ENCODE data around the gene DPP10.
"Not testable (repeated sequence)": the region's sequence is repeated elsewhere in the genome, so short reads cannot be mapped to it uniquely, and the experiment has no call there.

DPP10 gene

DNA sequence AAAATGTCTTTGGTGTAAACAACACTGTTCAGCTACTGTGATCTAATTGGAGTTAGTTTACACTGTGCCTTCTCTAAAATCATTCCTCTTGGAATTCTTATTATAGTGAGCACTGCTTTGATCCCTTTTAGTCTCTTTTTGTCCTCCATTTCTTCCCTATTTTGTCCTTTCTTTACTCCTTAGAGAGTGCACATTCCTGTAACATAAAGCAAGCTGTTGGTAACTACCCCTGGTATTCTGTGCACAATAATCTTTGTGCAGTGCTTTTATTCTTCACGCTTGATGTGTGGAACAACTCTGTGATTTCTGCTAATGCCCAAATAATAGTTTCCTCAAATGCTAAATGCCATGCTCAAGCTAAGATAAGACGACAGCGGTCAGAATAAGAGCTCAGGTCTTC, 401.5 kb downstream of the DPP10 start:
- no peak for DNase-seq

DNA sequence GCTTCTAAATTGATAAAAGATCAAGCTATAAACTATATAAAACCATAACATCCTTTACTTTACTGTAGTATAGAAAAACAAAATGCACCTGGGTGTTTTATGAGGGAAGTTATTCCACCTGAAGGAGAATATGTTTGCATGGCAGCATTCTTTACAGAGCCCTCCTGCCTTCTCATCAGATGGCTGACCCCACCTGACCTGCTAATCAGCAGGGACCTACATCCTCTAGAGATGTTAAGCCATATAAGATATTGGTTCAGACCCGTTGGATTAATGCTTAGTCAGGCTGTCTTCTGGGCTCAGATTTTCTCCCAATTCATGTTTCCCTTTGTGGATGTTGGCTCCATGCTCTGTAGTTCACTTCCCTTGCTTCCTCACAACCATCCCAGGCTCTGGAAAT, 414.8 kb downstream of the DPP10 start:
- no peak for DNase-seq

DNA sequence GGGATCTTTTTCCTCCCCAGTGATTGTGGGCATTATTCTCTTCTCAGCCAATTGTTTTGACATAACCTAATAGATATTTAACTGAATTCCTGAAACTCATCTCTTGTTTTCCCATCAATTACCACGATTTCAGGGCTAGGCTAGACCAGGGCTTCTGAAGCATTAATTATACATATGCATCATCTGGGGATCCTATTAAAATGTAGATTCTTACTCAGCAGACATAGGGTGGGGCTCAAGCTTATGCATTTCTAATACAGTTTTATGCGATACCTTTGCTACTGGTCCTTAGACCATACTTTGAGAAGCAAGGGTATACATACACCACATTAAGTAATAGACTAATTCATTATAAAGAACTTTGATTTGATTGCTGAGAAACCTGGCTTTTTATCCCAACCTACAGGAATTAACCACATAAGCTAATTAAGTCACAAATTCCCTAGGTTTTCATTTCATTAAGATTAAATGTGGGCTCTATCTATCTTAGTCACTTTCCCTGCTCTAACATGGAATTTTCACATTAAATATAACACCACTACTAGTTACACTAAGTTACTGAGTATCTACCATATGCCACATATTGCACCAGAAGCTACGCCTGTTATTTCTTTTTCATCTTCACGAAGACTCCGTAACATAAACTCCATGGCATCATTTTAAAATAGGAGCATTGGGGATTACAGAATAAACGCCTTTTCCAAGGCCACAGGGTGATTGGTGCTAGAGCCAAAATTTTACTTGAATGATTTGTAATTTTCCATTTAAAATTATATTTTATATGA, 417.5 kb downstream of the DPP10 start:
- DNase-seq: no peak

DNA sequence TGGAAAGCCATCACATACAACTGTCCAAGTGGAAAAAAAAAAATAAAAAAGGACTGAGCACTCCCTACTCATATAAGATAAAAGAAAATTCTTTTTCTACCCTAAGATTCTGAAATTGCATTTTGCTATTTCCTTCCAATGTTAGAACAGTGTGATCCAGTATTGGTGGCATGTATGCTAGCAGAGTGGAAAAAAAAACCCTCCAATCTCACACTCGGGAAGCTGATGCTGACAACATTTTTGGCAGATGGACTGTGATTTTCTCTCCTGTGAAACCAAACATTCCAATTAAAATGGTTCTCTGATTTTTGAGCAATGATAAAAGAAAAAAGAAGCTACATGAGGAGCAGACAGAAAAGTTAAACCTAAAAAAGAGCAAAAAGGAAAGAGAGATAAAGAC, 419.8 kb downstream of the DPP10 start:
- DNase-seq: no peak

DNA sequence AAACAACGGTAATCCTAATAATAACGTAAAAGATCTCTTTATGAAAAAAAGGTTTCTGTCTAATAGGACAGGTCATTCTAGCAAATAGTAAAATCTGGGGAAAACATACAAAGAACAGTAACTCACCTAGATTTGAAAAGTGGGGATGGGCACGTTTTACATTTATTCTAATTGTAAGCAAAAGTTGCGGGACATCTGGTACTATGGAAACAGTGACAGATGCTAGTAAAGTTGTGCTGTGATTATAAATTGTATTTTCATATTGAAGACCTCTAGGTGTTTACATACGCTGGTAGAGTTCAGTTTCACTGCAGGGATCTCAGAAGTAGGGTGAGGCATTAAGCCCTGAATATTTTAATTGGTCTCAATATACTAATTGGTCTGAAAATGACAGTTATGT, 422.5 kb downstream of the DPP10 start:
- no peak for DNase-seq

DNA sequence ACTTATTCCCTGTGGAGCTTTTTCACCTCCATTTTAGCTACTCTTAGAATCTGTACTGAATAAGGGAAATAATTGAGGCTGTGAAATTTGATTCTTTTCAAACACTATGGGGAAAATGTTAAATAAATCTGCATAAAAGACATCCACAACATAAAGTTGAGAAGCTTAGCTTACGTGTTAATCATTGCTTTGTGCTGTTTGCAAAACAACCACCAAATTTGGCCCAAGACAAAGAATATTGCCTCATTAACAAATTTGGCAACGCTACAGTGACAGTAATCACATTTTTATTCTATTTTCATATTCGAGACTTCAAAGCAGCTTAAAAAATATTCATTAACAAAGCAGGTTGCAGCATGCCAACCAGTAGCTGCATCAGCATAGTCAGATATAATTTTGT, 437.6 kb downstream of the DPP10 start:
- DNase-seq: no peak

DNA sequence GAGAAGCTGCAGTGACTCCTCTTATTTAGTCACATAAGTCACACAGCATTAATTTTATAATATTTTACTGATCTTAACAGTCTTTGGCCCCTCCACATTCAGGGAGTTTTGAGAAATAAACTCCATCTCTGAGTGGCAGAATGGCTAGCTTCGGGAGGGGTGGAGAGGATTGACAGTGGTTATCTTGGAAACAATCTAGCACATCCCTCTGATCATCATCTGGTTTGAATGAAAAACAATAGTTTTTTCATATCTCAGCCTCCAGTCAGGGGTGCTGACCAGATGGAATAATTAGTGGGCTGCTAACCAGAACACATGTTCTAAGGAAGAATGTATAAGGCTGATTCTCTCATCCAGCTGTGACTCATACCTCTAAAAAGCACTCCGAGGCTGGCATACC, 477.5 kb downstream of the DPP10 start:
- no peak for DNase-seq

DNA sequence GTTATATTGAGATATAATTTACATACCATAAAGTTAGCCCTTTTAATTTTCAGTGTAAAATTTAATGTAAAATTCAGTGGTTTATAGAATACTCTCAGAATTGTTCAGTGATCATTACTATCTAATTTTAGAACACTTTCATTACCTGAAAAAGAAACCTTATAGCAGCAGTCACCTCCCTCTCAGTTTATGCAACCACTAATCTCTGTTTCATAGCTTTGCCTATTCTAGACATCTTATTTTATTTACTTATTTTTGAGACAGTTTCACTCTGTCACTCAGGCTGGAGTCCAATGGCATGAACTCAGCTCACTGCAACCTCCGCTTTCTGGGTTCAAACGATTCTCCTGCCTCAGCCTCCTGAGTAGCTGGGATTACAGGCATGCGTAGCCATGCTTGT, 479.6 kb downstream of the DPP10 start:
- DNase-seq: no peak

DNA sequence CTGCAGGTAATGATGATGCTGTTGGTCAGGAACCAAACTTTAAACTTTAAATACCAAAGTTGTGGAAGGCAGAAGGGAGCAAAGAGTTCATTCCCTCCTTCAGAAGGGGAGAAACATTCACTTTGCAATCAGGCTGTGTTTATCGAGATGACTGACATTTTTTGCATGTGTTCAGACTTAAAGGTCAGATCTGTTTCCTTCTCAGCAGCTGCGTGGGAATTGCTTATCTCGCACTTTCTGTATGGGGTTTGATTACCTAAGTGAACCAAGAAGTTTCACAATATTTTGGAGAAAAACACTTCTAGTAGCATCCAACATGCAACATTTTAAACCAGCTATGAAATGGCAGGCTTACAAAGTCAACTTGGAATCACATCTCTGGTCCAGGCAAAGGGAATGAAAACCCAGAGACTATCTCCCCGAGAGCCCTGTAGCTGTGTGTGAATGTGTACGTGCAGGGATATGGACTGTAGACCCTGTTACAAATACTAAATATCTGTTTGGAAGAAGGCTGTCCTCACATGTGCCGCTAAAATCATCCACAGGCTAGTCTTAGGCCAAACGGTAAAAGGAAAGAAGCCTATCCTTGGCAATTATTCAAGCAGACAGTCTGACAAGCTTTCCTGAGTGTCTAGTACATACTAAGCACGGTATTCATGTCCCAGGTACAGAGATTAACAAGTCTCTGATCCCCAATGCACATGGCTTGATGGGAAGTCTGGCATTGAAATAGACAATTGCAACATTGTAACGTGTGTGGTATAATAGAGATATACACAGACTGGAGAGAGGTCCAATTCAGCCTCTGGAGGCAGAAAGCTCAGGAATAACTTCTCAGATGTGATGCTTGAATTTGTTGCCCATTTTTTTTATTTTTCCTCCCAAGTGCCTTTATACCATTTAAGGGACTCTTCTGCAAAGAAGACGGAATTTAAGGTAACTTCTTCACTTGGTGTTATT, 483.1 kb downstream of the DPP10 start:
- no peak for DNase-seq

DNA sequence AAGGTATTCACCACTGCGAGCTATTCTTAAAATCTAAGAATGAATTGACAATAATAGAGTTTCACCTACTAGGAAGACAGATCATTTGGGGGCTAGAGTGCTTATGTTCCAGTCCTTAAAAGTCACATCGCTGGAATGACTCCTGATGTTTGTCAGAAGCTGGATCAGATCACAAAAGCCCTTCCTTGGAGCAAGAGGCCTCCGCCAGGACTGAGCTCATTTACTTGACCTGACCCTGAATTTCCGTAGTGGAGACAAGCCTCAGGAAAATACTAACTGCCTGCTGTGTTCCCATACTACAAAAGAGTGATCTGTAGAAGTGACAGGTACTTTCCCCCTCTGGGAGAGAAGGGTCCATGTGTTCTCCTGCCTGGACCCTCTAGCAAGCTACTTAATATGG, 483.9 kb downstream of the DPP10 start:
- no peak for DNase-seq

DNA sequence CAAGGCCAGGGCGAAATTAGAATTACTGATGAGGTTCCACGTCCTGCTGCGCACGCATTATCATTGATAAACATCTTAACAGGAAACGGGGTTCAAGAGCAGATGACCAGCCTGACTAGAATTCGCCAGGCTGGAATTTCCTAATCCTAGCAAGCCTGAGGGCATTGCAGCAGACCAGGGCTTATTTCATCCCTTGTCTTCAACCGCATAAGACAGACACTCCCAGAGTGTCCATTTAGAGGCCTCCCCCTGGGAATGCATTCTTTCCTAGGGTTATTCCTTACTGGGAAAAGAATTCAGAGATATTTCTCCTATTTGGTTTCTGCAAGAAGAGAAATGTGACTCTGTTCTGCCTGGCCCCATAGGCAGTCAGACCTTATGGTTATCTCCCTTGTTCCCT, 486.8 kb downstream of the DPP10 start:
- DNase-seq: no peak

DNA sequence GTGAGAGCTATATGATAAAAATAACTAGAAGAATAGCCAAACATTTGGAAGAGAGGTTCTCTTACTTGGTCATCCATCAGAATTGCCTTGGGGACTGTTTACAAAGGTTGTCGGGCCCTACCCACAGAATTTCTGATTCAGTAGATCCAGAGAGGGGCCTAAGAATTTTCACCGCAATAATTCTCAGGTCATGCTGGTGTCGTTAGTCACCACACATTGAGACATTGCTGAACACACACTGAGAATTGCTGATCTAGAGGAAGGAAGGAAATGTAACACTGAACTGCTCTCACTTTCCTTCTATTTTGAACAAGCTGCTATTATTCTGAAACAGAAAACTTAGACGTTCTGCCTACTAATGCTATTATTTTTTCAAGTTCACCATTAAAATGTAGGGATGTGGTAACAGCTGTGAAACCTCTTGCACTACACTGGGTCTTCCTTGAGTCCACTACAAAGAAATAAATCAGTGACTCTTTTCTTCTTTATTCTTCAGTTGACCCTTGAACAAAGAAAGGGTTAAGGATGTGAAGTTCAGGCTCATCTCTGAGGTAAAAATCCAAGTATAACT, 491.3 kb downstream of the DPP10 start:
- DNase-seq: no peak

DNA sequence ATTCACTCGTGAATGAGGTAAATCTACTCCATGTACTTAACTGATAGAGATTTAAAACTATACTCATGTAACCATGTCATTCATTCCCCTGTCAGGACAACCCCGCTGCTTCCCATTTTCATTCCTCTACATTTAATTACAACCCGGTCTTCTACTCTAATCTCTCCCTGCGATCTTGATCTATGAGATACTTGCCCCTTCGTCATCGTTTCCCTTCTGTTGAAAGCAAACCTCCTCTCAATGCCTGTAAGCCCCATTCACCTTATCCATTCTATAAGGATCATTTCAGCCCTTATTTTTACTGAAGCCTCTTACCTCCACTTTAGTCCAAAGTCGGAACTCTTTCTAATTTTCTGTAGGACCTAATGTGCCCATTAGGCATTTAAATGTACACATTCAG, 492.6 kb downstream of the DPP10 start:
- no peak for DNase-seq

DNA sequence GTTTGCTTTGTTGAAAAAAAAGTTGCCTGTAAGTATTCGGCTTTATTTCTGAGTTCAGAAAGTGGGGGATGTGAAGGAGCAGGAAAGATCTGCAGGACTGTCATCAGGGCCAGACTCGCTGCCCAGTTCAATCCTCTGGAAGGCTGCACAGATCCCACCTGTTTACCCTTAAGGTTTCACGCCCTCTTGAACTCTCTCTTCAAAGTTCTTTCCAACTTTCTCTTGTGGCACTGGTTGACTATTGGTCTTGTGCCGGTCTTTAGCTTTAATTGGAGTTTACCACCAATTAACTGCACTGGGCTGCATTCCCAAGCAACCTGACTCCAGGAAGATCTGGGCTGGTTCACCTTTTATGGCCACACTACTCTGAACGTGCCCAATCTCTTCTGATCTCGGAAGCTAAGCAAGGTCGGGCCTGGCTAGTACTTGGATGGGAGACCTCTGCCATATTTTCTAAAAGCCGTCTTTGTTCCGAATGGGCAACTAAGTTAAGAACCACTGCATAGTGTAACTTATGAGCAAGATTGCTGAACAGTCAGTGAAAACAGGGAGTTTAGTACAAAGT, 495.0 kb downstream of the DPP10 start:
- DNase-seq: no peak

DNA sequence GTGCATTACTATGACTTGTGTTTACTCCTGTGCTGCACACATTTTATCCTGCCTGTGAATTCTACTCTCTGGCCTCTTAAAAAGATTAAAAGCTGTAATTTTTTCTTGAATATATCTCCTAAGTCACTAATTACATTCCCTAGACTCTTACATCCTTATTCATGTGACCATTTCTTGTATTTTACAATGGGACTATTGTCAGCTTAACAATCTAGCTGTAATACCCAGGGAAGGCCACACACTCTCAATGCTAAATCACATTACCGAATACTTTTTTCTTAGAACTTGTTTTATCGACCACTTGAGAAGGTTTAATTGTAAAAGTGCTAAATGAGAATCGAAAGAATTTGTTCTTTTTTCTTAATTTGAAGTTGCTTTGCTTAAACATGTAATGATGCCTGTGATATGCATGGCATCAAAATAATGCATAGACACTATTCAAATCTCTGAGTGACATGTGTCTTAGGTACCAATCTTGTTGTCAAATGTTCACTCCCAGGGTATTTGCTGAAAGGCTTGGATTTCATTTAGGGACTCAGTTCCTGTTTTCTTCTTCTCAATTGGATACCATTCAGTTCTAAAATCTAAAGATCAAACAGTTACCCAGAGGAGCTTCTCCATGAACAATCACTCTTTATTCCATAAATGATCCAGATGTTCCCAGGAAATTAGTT, 498.5 kb downstream of the DPP10 start:
- DNase-seq: no peak

DNA sequence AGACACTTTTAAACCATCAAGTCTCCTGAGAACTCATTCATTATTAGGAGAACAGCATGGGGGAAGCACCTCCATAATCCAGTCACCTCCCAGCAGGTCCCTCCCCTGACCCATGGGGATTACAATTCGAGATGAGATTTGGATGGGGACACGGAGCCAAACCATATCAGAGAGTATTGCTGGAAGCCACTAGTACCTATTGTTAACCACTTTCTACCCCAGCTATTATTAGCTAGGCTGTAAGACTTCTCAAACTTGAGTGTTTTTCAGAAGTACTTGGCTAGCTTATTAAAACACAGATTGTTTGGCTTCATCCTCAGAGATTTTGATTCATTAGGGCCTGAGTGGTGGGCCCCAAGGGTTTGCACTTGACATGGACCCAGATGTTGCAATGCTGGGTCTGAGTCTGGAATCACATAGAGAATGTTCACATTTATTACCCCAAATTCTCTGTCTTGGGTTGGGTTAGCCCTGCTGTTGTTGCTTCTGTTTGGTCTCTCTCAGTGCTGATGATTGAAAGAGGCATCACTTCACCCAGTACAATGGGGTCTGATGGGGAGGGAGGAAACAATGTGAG, 506.9 kb downstream of the DPP10 start:
- no peak for DNase-seq

DNA sequence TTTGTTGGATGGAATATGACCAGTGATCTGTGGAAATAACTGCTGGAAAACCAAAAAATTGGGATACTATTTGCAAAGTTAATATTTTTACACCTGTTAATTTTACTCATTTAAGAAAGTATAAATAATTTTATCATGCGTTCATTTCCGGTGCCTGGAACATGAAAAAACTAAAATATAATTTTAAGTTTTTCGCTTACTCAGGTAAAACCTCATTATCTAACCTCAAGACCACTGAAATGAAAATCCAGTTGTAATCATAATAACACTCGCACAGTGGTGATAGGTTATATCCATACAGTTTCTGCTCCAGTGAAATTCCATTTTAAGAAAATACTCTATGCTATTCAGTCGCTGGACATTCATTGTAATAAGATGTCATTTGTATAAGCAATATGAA, 517.9 kb downstream of the DPP10 start:
- DNase-seq: no peak

DNA sequence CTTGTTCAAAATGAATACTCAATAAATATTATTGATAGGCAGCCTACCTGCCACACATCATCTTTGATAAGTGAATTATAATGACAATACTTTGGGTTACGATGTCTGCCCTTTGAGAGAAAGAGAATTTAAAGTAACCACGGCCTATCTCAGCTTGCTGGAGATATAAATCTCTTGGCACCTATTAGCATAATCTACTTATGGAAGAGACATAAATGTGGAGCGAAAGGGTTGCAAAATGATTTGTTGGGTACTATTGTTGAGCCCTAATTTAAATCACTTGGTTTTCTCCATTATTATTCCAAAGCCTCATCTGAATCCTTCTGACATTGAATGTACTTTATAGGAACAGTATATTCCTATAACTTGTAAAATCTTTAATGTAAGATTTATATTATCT, 520.1 kb downstream of the DPP10 start:
- DNase-seq: no peak

DNA sequence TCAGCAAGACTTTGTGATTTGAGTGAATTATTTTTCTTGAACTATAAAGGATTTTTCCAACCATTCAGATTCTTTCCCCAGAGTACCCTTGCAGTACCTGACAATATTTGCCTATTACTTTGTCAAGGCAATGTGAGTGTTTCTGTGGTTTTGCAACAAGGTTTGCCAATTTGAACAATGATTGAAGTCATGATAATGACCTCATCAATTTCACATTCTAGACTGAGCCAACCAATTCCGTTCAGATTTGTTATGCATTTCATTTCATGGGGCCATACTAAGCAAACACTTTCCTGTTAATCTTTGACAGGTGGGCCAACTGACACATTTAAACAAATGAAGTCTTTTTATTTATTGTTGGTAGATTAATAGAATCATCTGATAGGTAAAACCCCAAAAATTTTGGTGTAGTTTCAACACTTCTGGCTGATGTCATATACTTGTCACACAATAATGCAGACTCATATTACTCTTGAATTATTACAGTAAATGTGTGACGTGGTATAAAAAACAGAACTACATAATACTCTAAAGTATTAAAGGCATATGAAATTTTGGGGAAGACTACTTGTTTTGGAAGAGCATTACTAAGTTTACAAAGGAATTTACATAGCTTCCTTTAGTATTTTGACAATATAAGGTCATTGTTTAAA, 526.4 kb downstream of the DPP10 start:
- DNase-seq: no peak

DNA sequence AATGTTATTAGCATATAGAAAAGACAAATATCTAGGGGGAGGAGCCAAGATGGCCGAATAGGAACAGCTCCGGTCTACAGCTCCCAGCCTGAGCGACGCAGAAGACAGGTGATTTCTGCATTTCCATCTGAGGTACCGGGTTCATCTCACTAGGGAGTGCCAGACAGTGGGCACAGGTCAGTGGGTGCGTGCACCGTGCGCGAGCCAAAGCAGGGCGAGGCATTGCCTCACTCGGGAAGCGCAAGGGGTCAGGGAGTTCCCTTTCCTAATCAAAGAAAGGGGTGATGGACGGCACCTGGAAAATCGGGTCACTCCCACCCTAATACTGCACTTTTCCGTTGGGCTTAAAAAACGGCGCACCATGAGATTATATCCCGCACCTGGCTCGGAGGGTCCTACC, 561.9 kb downstream of the DPP10 start:
- DNase-seq: not testable (repeated sequence)

DNA sequence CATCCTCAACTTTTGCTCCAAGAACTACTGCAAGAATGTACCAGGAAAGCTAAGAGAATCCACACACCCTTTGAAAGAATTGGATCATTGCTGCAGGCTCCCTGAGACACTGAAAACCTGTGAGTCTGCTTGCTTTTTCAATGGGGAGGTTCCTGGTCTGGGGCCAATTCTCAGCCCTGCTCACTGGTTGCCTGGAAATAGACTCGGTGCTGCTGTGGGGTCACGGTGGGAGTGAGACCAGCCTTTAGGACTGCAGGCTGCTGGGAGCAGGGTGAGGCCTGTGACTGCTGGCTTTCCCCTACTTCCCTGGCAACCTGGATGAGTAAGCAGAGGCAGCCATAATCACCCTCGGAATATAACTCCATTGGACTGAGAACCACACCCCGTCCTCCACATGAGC, 569.3 kb downstream of the DPP10 start:
- no peak for DNase-seq

DNA sequence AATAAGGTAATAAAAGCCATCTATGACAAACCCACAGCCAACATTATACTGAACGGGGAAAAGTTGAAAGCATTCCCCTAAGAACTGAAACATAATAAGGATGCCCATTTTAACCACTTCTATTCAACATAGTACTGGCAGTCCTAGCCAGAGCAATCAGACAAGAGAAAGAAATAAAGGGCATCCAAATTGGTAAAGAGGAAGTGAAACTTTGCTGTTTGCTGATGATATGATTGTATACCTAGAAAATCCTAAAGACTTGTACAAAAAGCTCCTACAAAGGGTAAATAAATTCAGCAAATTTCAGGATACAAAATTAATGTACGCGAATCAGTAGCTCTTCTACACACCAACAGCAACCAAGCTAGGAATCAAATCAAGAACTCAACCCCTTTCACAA, 579.6 kb downstream of the DPP10 start:
- DNase-seq: not testable (repeated sequence)
